Measurements from ENCODE around the gene TIMM9. TPM values are rescaled to one million over a fixed set of nuclear protein-coding genes. Genes with fewer than 3 reads are reported as not detected.

The TIMM9 gene
- total RNA-seq, 1 donor from 2014 or later = 39.6 TPM

GRCh38 chr14:58465421-58465820 is 38.1 kb upstream of the TIMM9 start:
- Mint-ChIP-seq H3K4me1 (ENCODE audit: unreplicated experiment) (no peaks in the 10 kb centered on the region), H3K9me3 (ENCODE audit: unreplicated experiment) (no peaks in the 10 kb centered on the region), H3K4me3 (ENCODE audit: unreplicated experiment) (no peak overlapping the region), H3K27me3 (ENCODE audit: unreplicated experiment) (no peaks in the 10 kb centered on the region), H3K36me3 (ENCODE audit: unreplicated experiment) (peaks cover 31% of the 10 kb centered on the region), H3K27ac (ENCODE audit: unreplicated experiment) (no peak overlapping the region)
- no peak for DNase-seq (ENCODE audit: extremely low spot score, unreplicated experiment)
- TF ChIP-seq CTCF (IDR thresholded peaks at IDR 0.05) = no peak

GRCh38 chr14:58464652-58465051 is 37.3 kb upstream of the TIMM9 start:
- H3K4me3 Mint-ChIP-seq (ENCODE audit: unreplicated experiment) = no peak overlapping the region
- H3K4me1 Mint-ChIP-seq (ENCODE audit: unreplicated experiment) = no peaks in the 10 kb centered on the region
- no peak for TF ChIP-seq CTCF (IDR thresholded peaks at IDR 0.05)
- H3K36me3 Mint-ChIP-seq (ENCODE audit: unreplicated experiment) = peaks cover 31% of the 10 kb centered on the region
- no peak for DNase-seq (ENCODE audit: extremely low spot score, unreplicated experiment)
- no peaks in the 10 kb centered on the region for H3K27me3 Mint-ChIP-seq (ENCODE audit: unreplicated experiment)
- no peak overlapping the region for H3K27ac Mint-ChIP-seq (ENCODE audit: unreplicated experiment)
- H3K9me3 Mint-ChIP-seq (ENCODE audit: unreplicated experiment) = no peaks in the 10 kb centered on the region

GRCh38 chr14:58463147-58463546 is 35.8 kb upstream of the TIMM9 start:
- DNase-seq (ENCODE audit: extremely low spot score, unreplicated experiment) = no peak
- no peak overlapping the region for H3K4me3 Mint-ChIP-seq (ENCODE audit: unreplicated experiment)
- no peaks in the 10 kb centered on the region for H3K27me3 Mint-ChIP-seq (ENCODE audit: unreplicated experiment)
- H3K9me3 Mint-ChIP-seq (ENCODE audit: unreplicated experiment) = no peaks in the 10 kb centered on the region
- H3K27ac Mint-ChIP-seq (ENCODE audit: unreplicated experiment) = no peak overlapping the region
- peaks cover 20% of the 10 kb centered on the region for H3K36me3 Mint-ChIP-seq (ENCODE audit: unreplicated experiment)
- H3K4me1 Mint-ChIP-seq (ENCODE audit: unreplicated experiment) = no peaks in the 10 kb centered on the region
- no peak for TF ChIP-seq CTCF (IDR thresholded peaks at IDR 0.05)

GRCh38 chr14:58460772-58461171 is 33.4 kb upstream of the TIMM9 start:
- Mint-ChIP-seq H3K9me3 (ENCODE audit: unreplicated experiment) (no peaks in the 10 kb centered on the region), H3K27me3 (ENCODE audit: unreplicated experiment) (no peaks in the 10 kb centered on the region), H3K27ac (ENCODE audit: unreplicated experiment) (no peak overlapping the region), H3K36me3 (ENCODE audit: unreplicated experiment) (peaks cover 28% of the 10 kb centered on the region), H3K4me1 (ENCODE audit: unreplicated experiment) (peaks cover 9% of the 10 kb centered on the region), H3K4me3 (ENCODE audit: unreplicated experiment) (no peak overlapping the region)
- no peak for TF ChIP-seq CTCF (IDR thresholded peaks at IDR 0.05)
- no peak for DNase-seq (ENCODE audit: extremely low spot score, unreplicated experiment)

GRCh38 chr14:58455593-58456265 is 28.4 kb upstream of the TIMM9 start:
- Mint-ChIP-seq H3K36me3 (ENCODE audit: unreplicated experiment) (peaks cover 33% of the 10 kb centered on the region), H3K27ac (ENCODE audit: unreplicated experiment) (peak overlapping the region; percentile 56), H3K27me3 (ENCODE audit: unreplicated experiment) (no peaks in the 10 kb centered on the region), H3K9me3 (ENCODE audit: unreplicated experiment) (peaks cover 6% of the 10 kb centered on the region), H3K4me3 (ENCODE audit: unreplicated experiment) (no peak overlapping the region), H3K4me1 (ENCODE audit: unreplicated experiment) (peaks cover 14% of the 10 kb centered on the region)
- no peak for TF ChIP-seq CTCF (IDR thresholded peaks at IDR 0.05)
- DNase-seq (ENCODE audit: extremely low spot score, unreplicated experiment) = no peak
